Heart left ventricle (tissue), 16 donors: ENCODE results near the gene TGFB2. TPM values are rescaled to one million over a fixed set of nuclear protein-coding genes. Genes with fewer than 3 reads are reported as not detected.

Source experiments
- ATAC-seq, 4 donors: fragments of 200-7000 bp; cut with Tn5 transposase; one replicate each; pipeline ENCODE4 v1.9.1; 2020 to 2022; ENCODE audit warnings: moderate library complexity in 4 of 4, mild to moderate bottlenecking in 3 of 4, moderate number of reproducible peaks in 1 of 4
- DNase-seq, 5 donors: peaks; one replicate each; pipeline ENCODE4 v3.0.0-alpha.2; 2020
- H3K27ac ChIP-seq, 12 donors: fragments of 200-600 bp; sonication (generic) in 4 of 12; one replicate each; pipeline versions ENCODE4 v1.5.0 to v1.8.0; 2016 to 2022; ENCODE audit warnings: mild to moderate bottlenecking in 2 of 12
- H3K27me3 ChIP-seq, 9 donors: fragments of 200-600 bp; sonication (generic) in 2 of 9; one replicate each; pipeline versions ENCODE4 v1.5.1 to v1.8.0; 2016 to 2022; ENCODE audit warnings: mild to moderate bottlenecking in 3 of 9
- H3K36me3 ChIP-seq, 9 donors: fragments of 200-600 bp; sonication (generic) in 2 of 9; one replicate each; pipeline versions ENCODE4 v1.5.0 to v1.8.0; 2018 to 2022; ENCODE audit warnings: mild to moderate bottlenecking in 2 of 9
- H3K4me1 ChIP-seq, 12 donors: fragments of 200-600 bp; sonication (generic) in 4 of 12; one replicate each; pipeline versions ENCODE4 v1.5.0 to v1.8.0; 2016 to 2022; ENCODE audit warnings: mild to moderate bottlenecking in 3 of 12
- H3K4me3 ChIP-seq, 12 donors: fragments of 200-600 bp; sonication (generic) in 4 of 12; one replicate each; pipeline versions ENCODE4 v1.5.0 to v1.8.0; 2017 to 2022; ENCODE audit warnings: mild to moderate bottlenecking in 9 of 12, moderate library complexity in 4 of 12
- H3K9me3 ChIP-seq, 12 donors: fragments of 200-600 bp; sonication (generic) in 4 of 12; one replicate each; pipeline versions ENCODE4 v1.5.0 to v1.8.0; 2016 to 2022; ENCODE audit warnings: mild to moderate bottlenecking in 1 of 12
- CTCF ChIP-seq, 12 donors: fragments of 200-600 bp; sonication (generic) in 4 of 12; IDR thresholded peaks; one replicate each; pipeline versions ENCODE4 v1.5.0 to v1.8.0; 2018 to 2022; ENCODE audit warnings: antibody characterized with exemption in 12 of 12, mild to moderate bottlenecking in 5 of 12
- POLR2A ChIP-seq, 2 donors: fragments of 450-650 bp; IDR thresholded peaks; one replicate each; pipeline ENCODE4 v1.6.1; 2017; ENCODE audit warnings: antibody characterized with exemption in 2 of 2, mild to moderate bottlenecking in 2 of 2, moderate library complexity in 2 of 2
- WGBS, 4 donors: extraction: QIAGEN DNeasy Blood & Tissue Kit in 2 of 4; methylation state at CpG; one replicate each; pipeline versions ENCODE4 v1.1.5 to v1.1.7; 2013 to 2018; 5-methylcytosine and 5-hydroxymethylcytosine counted together
- intact Hi-C, 10 donors: fragments of 100-400 bp; cut with DNase I; formaldehyde crosslinking; loops; one replicate each; pipeline versions ENCODE4 v1.11.1 to v1.14.2; 2022
- polyA plus RNA-seq, 2 donors: library from polyadenylated mRNA; stranded (reverse); fragments of 200-250 nt; gene quantifications; one replicate each; pipeline ENCODE4 v1.2.3, GENCODE V29; 2013
- total RNA-seq, 9 donors: library from RNA; depleted of rRNA in 2 of 9; stranded (reverse); fragments of >200 nt in 2 of 9; fragmentation: NEBNext Ultra II Directional in 3 of 9; extraction: Animal tissue kit (Norgen Biotek cat#: 25700) in 3 of 9; gene quantifications; one replicate each; pipeline versions ENCODE4 v1.1.0 to v1.2.4, GENCODE V29; 2016 to 2023
- donor health status: ischemic (EF 13 %, LVEDD 7.1; RV severe dilation, severe dysfunction).
- donor health status: healthy with polysubstance abuse.
- donor health status: DM: no; HTN: yes; CAD: no.
- donor health status: DM: no; HTN: no; CAD: no.
- donor health status: ischemic (EF 25% LVEDD 6.9; RV normal size, moderate dysfunction).
- donor health status: ischemic (EF 25% LVEDD 5.7; RV mildly dilated, moderate dysfunction).
- donor health status: healthy.
- donor health status: DM: yes; HTN: yes; CAD: no.
- donor health status: ischemic (EF 35%, LVEDD 5.7; RV mildly dilated, moderate dysfunction).
- donor health status: nonischemic (EF 11% LVEDD 7.7; RV severe dilation, severe dysfunction).
- donor health status: DM: yes; HTN: yes; CAD: no.
- donor health status: PGD.
- donor health status: ischemic (EF 29% LVEDD 5.4; RV normal size, mild dysfunction).
- donor health status: nonischemic (EF 23%, LVEDD 6.1; RV moderate dilation, normal function).

Gene TGFB2
- total and polyA plus RNA-seq, 11 donors = 0.76 to 23.6 (median 5.5) TPM

GRCh38 chr1:218302155-218302554 is 43.0 kb upstream of the TGFB2 start:
- H3K4me1 ChIP-seq = peaks cover 0 to 29% (median 2%) of the 10 kb centered on the region in 12 donors
- WGBS, 4 donors = 93 to 97% (median 95%) methylated on average over 3 of the region's 3 CpGs
- no peaks in the 10 kb centered on the region for H3K27me3 ChIP-seq
- H3K27ac ChIP-seq = no peak overlapping the region
- no peaks in the 10 kb centered on the region for H3K9me3 ChIP-seq
- intact Hi-C loops = no loop called here
- H3K4me3 ChIP-seq = no peak overlapping the region
- no peak for TF ChIP-seq CTCF (IDR thresholded peaks at IDR 0.05)
- TF ChIP-seq POLR2A (IDR thresholded peaks at IDR 0.05) = no peak
- peaks cover 0 to 41% (median 8%) of the 10 kb centered on the region in 9 donors for H3K36me3 ChIP-seq
- DNase-seq (no peak), ATAC-seq (no peak)

GRCh38 chr1:218303176-218303879 is 41.8 kb upstream of the TGFB2 start:
- DNase-seq = no peak
- peaks cover 0 to 51% (median 19%) of the 10 kb centered on the region in 9 donors for H3K36me3 ChIP-seq
- intact Hi-C loops = no loop called here
- ATAC-seq = no peak
- H3K4me1 ChIP-seq = peaks cover 0 to 29% (median 2%) of the 10 kb centered on the region in 12 donors
- H3K27ac ChIP-seq = peak overlapping the region in 1 of 12 donors; percentile 5
- H3K27me3 ChIP-seq = no peaks in the 10 kb centered on the region
- no peak overlapping the region for H3K4me3 ChIP-seq
- no peaks in the 10 kb centered on the region for H3K9me3 ChIP-seq
- TF ChIP-seq POLR2A (IDR thresholded peaks at IDR 0.05) = no peak
- TF ChIP-seq CTCF (IDR thresholded peaks at IDR 0.05) = no peak

GRCh38 chr1:218304281-218305039 is 40.7 kb upstream of the TGFB2 start:
- ATAC-seq (peak; percentile 95 to 97 (median 97)), DNase-seq (peak; percentile 71 to 89 (median 78))
- H3K4me3 ChIP-seq = no peak overlapping the region
- no peaks in the 10 kb centered on the region for H3K9me3 ChIP-seq
- intact Hi-C loops = no loop called here
- TF ChIP-seq CTCF (IDR thresholded peaks at IDR 0.05) (no peak), POLR2A (IDR thresholded peaks at IDR 0.05) (no peak)
- WGBS, 4 donors = 37 to 54% (median 49%) methylated on average over 8 of the region's 8 CpGs
- H3K27me3 ChIP-seq = no peaks in the 10 kb centered on the region
- peaks cover 0 to 29% (median 2%) of the 10 kb centered on the region in 12 donors for H3K4me1 ChIP-seq
- peak overlapping the region in 11 of 12 donors; percentile 3 to 70 (median 57) for H3K27ac ChIP-seq
- peaks cover 0 to 57% (median 26%) of the 10 kb centered on the region in 9 donors for H3K36me3 ChIP-seq

GRCh38 chr1:218305472-218306064 is 39.6 kb upstream of the TGFB2 start:
- Histone ChIP-seq H3K27ac (peak overlapping the region in 8 of 12 donors; percentile 6 to 70 (median 60)), H3K9me3 (no peaks in the 10 kb centered on the region), H3K4me1 (peaks cover 0 to 29% (median 2%) of the 10 kb centered on the region in 12 donors), H3K27me3 (no peaks in the 10 kb centered on the region), H3K36me3 (peaks cover 0 to 57% (median 27%) of the 10 kb centered on the region in 9 donors), H3K4me3 (no peak overlapping the region)
- ATAC-seq (peak; percentile 46 to 68 (median 58)), DNase-seq (no peak)
- WGBS, 4 donors = 48 to 72% (median 59%) methylated on average over 6 of the region's 6 CpGs
- TF ChIP-seq POLR2A (IDR thresholded peaks at IDR 0.05) (no peak), CTCF (IDR thresholded peaks at IDR 0.05) (no peak)
- intact Hi-C loops = no loop called here
